Tibial nerve (tissue), 4 donors: Measurements from ENCODE around the gene TMEM266.

ENCODE experiments used
- EP300 ChIP-seq, 2 donors: sonication (generic); formaldehyde crosslinking; IDR thresholded peaks; one replicate each; pipeline ENCODE4 v1.6.1; 2017; ENCODE audit warnings: antibody characterized with exemption in 2 of 2, mild to moderate bottlenecking in 1 of 2
- POLR2A ChIP-seq, 2 donors: fragments of 450-650 bp; IDR thresholded peaks; one replicate each; pipeline ENCODE4 v1.6.1; 2017; ENCODE audit warnings: antibody characterized with exemption in 2 of 2, mild to moderate bottlenecking in 2 of 2, moderate library complexity in 2 of 2
- TF ChIP-seq, protein P1 (sequence below), 5 experiments: fragments of 200-600 bp in 3 of 5; fragments of 450-650 bp in 2 of 5; sonication (generic) in 3 of 5; IDR thresholded peaks; one replicate each; pipeline ENCODE4 v1.5.1; 2016 to 2019; ENCODE audit warnings: antibody characterized with exemption in 5 of 5, mild to moderate bottlenecking in 3 of 5, moderate library complexity in 2 of 5

DNA sequence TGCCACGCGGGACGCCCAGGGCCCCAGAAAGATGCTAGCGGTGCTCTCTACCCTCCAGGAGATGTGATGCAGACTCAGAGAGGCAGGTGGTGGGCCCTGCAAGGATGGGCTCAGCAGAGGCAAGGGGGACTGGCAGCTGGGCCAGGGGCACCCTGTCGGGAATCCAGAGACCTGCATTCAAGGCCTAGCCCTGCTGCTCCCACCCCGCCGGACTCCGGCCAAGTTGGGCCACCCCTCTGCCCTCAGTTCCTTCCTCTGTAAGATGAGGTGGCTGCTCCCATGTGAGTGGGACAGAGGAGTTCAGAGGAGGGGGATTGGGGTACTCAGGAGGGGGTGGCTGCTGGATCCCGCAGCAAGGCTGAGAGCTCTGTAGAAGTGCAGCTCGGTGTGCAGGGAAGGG lies 116.3 kb downstream of the TMEM266 start:
- TF ChIP-seq, protein P1, sequence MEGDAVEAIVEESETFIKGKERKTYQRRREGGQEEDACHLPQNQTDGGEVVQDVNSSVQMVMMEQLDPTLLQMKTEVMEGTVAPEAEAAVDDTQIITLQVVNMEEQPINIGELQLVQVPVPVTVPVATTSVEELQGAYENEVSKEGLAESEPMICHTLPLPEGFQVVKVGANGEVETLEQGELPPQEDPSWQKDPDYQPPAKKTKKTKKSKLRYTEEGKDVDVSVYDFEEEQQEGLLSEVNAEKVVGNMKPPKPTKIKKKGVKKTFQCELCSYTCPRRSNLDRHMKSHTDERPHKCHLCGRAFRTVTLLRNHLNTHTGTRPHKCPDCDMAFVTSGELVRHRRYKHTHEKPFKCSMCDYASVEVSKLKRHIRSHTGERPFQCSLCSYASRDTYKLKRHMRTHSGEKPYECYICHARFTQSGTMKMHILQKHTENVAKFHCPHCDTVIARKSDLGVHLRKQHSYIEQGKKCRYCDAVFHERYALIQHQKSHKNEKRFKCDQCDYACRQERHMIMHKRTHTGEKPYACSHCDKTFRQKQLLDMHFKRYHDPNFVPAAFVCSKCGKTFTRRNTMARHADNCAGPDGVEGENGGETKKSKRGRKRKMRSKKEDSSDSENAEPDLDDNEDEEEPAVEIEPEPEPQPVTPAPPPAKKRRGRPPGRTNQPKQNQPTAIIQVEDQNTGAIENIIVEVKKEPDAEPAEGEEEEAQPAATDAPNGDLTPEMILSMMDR (IDR thresholded peaks at IDR 0.05): no peak
- TF ChIP-seq EP300 (IDR thresholded peaks at IDR 0.05): no peak
- TF ChIP-seq POLR2A (IDR thresholded peaks at IDR 0.05): no peak
